ENCODE measurements around the gene MTCL3.

MTCL3 gene

GRCh38 chr6:127514773-127515227 lies 4.3 kb downstream of the MTCL3 start:
- DNase-seq: no peak

GRCh38 chr6:127514179-127514772 lies 4.9 kb downstream of the MTCL3 start:
- peak; percentile 46 for DNase-seq

GRCh38 chr6:127513425-127513824 lies 5.7 kb downstream of the MTCL3 start:
- DNase-seq: no peak

GRCh38 chr6:127510876-127511275 lies 8.3 kb downstream of the MTCL3 start:
- DNase-seq: no peak

- DNase-seq: no peak
Observed at GRCh38 chr6:127506894-127507293, 12.2 kb downstream of the MTCL3 start.

GRCh38 chr6:127503022-127503421 lies 16.1 kb downstream of the MTCL3 start:
- DNase-seq: no peak

GRCh38 chr6:127497410-127497809 lies 21.7 kb downstream of the MTCL3 start:
- no peak for DNase-seq

- DNase-seq: no peak
Observed at GRCh38 chr6:127496471-127496870, 22.7 kb downstream of the MTCL3 start.

- DNase-seq: no peak
Observed at GRCh38 chr6:127494240-127494767, 24.8 kb downstream of the MTCL3 start.

- DNase-seq: no peak
Observed at GRCh38 chr6:127489248-127489647, 29.9 kb downstream of the MTCL3 start.

GRCh38 chr6:127486934-127487333 lies 32.2 kb downstream of the MTCL3 start:
- no peak for DNase-seq

- no peak for DNase-seq
Observed at GRCh38 chr6:127484212-127484863, 34.8 kb downstream of the MTCL3 start.

GRCh38 chr6:127483399-127484055 lies 35.6 kb downstream of the MTCL3 start:
- DNase-seq: no peak

GRCh38 chr6:127482325-127482724 lies 36.8 kb downstream of the MTCL3 start:
- no peak for DNase-seq

GRCh38 chr6:127481628-127482027 lies 37.5 kb downstream of the MTCL3 start:
- DNase-seq: no peak

GRCh38 chr6:127481111-127481510 lies 38.0 kb downstream of the MTCL3 start:
- DNase-seq: no peak

- DNase-seq: no peak
Observed at GRCh38 chr6:127477658-127478057, 41.5 kb downstream of the MTCL3 start.

- DNase-seq: no peak
Observed at GRCh38 chr6:127475823-127476176, 43.3 kb downstream of the MTCL3 start.

- no peak for DNase-seq
Observed at GRCh38 chr6:127475135-127475822, 43.9 kb downstream of the MTCL3 start.

- no peak for DNase-seq
Observed at GRCh38 chr6:127471379-127472255, 47.5 kb downstream of the MTCL3 start.

- no peak for DNase-seq
Observed at GRCh38 chr6:127468936-127469335, 50.2 kb downstream of the MTCL3 start.

- DNase-seq: no peak
Observed at GRCh38 chr6:127466416-127466815, 52.7 kb downstream of the MTCL3 start.
